ENCODE results near the gene SNX3.
"Not testable (repeated sequence)": the region's sequence is repeated elsewhere in the genome, so short reads cannot be mapped to it uniquely, and the experiment has no call there.

The SNX3 gene

GRCh38 chr6:108260809-108261569, at the start of gene SNX3:
TSS of gene SNX3 (minus strand) at chr6:108261040. CDS start at chr6:108260921, 119 bp downstream.
- peak; percentile 94 for FAIRE-seq
- peak; percentile 88 for DNase-seq (ENCODE audit: extremely low spot score, insufficient read length, low read depth)

- FAIRE-seq (no peak), DNase-seq (ENCODE audit: extremely low spot score, insufficient read length, low read depth) (no peak)
Measured at GRCh38 chr6:108309844-108310243, 49.0 kb upstream of the SNX3 start.

- FAIRE-seq; DNase-seq (ENCODE audit: extremely low spot score, insufficient read length, low read depth): not testable (repeated sequence)
Measured at GRCh38 chr6:108308641-108309040, 47.8 kb upstream of the SNX3 start.

- DNase-seq (ENCODE audit: extremely low spot score, insufficient read length, low read depth): no peak
- FAIRE-seq: no peak
Measured at GRCh38 chr6:108304646-108305045, 43.8 kb upstream of the SNX3 start.

- FAIRE-seq (no peak), DNase-seq (ENCODE audit: extremely low spot score, insufficient read length, low read depth) (no peak)
Measured at GRCh38 chr6:108302386-108302785, 41.5 kb upstream of the SNX3 start.

- no peak for FAIRE-seq
- DNase-seq (ENCODE audit: extremely low spot score, insufficient read length, low read depth): no peak
Measured at GRCh38 chr6:108295676-108296075, 34.8 kb upstream of the SNX3 start.

- peak; percentile 88 for FAIRE-seq
- peak; percentile 77 for DNase-seq (ENCODE audit: extremely low spot score, insufficient read length, low read depth)
Measured at GRCh38 chr6:108294727-108295625, 34.1 kb upstream of the SNX3 start, which contains the start of gene AFG1L. TSS of gene AFG1L (plus strand) at chr6:108295054. CDS start at chr6:108295080, 26 bp downstream.

GRCh38 chr6:108294297-108294726, 33.5 kb upstream of the SNX3 start:
- DNase-seq (ENCODE audit: extremely low spot score, insufficient read length, low read depth) (no peak), FAIRE-seq (no peak)

GRCh38 chr6:108293527-108294296, 32.9 kb upstream of the SNX3 start:
- DNase-seq (ENCODE audit: extremely low spot score, insufficient read length, low read depth) (no peak), FAIRE-seq (no peak)

GRCh38 chr6:108292561-108292960, 31.7 kb upstream of the SNX3 start:
- DNase-seq (ENCODE audit: extremely low spot score, insufficient read length, low read depth); FAIRE-seq: not testable (repeated sequence)

- no peak for FAIRE-seq
- DNase-seq (ENCODE audit: extremely low spot score, insufficient read length, low read depth): no peak
Measured at GRCh38 chr6:108291091-108291490, 30.3 kb upstream of the SNX3 start.

- DNase-seq (ENCODE audit: extremely low spot score, insufficient read length, low read depth) (no peak), FAIRE-seq (no peak)
Measured at GRCh38 chr6:108288742-108289141, 27.9 kb upstream of the SNX3 start.

- DNase-seq (ENCODE audit: extremely low spot score, insufficient read length, low read depth): no peak
- no peak for FAIRE-seq
Measured at GRCh38 chr6:108287373-108287772, 26.5 kb upstream of the SNX3 start.

GRCh38 chr6:108286366-108286765, 25.5 kb upstream of the SNX3 start:
- FAIRE-seq: no peak
- DNase-seq (ENCODE audit: extremely low spot score, insufficient read length, low read depth): no peak

GRCh38 chr6:108285381-108285780, 24.5 kb upstream of the SNX3 start:
- FAIRE-seq: no peak
- no peak for DNase-seq (ENCODE audit: extremely low spot score, insufficient read length, low read depth)

GRCh38 chr6:108277831-108278230, 17.0 kb upstream of the SNX3 start:
- FAIRE-seq (no peak), DNase-seq (ENCODE audit: extremely low spot score, insufficient read length, low read depth) (no peak)

- DNase-seq (ENCODE audit: extremely low spot score, insufficient read length, low read depth) (no peak), FAIRE-seq (no peak)
Measured at GRCh38 chr6:108277295-108277694, 16.5 kb upstream of the SNX3 start.

- DNase-seq (ENCODE audit: extremely low spot score, insufficient read length, low read depth): no peak
- no peak for FAIRE-seq
Measured at GRCh38 chr6:108275976-108276375, 15.1 kb upstream of the SNX3 start.

GRCh38 chr6:108274546-108274945, 13.7 kb upstream of the SNX3 start:
- DNase-seq (ENCODE audit: extremely low spot score, insufficient read length, low read depth): no peak
- no peak for FAIRE-seq

- DNase-seq (ENCODE audit: extremely low spot score, insufficient read length, low read depth); FAIRE-seq: not testable (repeated sequence)
Measured at GRCh38 chr6:108269955-108270354, 9.1 kb upstream of the SNX3 start.

All from GM18507 (cell line).